WTC11 (cell line): ENCODE results near the gene PDE1A.

Experiments used
- CBFB ChIP-seq: sonication (generic); formaldehyde crosslinking; IDR thresholded peaks from 2 replicates; pipeline ENCODE4 v1.8.1; 2022; ENCODE audit warnings: mild to moderate bottlenecking, low read depth, missing genetic modification reagents
- TEAD4 ChIP-seq: sonication (generic); formaldehyde crosslinking; IDR thresholded peaks from 2 replicates; pipeline ENCODE4 v1.8.0; 2022; ENCODE audit warnings: mild to moderate bottlenecking, missing genetic modification reagents
- TF ChIP-seq, protein P1 (sequence below): fragments of 200-600 bp; IDR thresholded peaks from 2 replicates; pipeline ENCODE4 v1.8.0; 2022; ENCODE audit warnings: antibody characterized with exemption

DNA sequence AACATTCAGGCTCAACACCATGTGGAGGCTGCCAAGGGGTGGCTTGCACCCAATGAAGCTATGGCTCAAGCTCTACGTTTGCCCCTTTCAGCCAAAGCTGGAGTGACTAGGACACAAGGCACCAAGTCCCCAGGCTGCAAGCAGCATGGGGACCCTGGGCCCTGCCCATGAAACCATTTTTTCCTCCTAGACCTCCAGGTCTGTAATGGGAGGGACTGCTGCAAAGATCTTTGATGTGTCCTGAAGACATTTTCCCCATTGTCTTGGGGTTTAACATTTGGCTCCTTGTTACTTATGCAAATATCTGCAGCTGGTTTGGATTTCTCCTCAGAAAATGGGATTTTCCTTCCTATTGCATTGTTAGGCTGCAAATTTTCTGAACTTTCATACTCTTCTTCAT lies 51.0 kb downstream of the PDE1A start:
- TF ChIP-seq, protein P1, sequence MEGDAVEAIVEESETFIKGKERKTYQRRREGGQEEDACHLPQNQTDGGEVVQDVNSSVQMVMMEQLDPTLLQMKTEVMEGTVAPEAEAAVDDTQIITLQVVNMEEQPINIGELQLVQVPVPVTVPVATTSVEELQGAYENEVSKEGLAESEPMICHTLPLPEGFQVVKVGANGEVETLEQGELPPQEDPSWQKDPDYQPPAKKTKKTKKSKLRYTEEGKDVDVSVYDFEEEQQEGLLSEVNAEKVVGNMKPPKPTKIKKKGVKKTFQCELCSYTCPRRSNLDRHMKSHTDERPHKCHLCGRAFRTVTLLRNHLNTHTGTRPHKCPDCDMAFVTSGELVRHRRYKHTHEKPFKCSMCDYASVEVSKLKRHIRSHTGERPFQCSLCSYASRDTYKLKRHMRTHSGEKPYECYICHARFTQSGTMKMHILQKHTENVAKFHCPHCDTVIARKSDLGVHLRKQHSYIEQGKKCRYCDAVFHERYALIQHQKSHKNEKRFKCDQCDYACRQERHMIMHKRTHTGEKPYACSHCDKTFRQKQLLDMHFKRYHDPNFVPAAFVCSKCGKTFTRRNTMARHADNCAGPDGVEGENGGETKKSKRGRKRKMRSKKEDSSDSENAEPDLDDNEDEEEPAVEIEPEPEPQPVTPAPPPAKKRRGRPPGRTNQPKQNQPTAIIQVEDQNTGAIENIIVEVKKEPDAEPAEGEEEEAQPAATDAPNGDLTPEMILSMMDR = no peak
- TF ChIP-seq CBFB (CRISPR knock-in tag) (no peak), TEAD4 (CRISPR knock-in tag) (no peak)
